ENCODE data around the gene DERL3.

The DERL3 gene

GRCh38 chr22:23801238-23801821 lies 37.5 kb downstream of the DERL3 start:
- Mint-ChIP-seq H3K27me3 (no peaks in the 10 kb centered on the region), H3K27ac (ENCODE audit: low read depth) (peak overlapping the region; percentile 67), H3K4me1 (no peaks in the 10 kb centered on the region), H3K9me3 (no peaks in the 10 kb centered on the region), H3K4me3 (no peak overlapping the region), H3K36me3 (ENCODE audit: insufficient read depth) (peaks cover 56% of the 10 kb centered on the region)
- DNase-seq (ENCODE audit: low spot score in 2 of 2) (no peak), ATAC-seq (replicated peaks; ENCODE audit: extremely low read depth, poor library complexity, severe bottlenecking) (no peak)

GRCh38 chr22:23800297-23801237 lies 38.2 kb downstream of the DERL3 start:
- Mint-ChIP-seq H3K36me3 (ENCODE audit: insufficient read depth) (peaks cover 56% of the 10 kb centered on the region), H3K4me3 (no peak overlapping the region), H3K27me3 (no peaks in the 10 kb centered on the region), H3K4me1 (no peaks in the 10 kb centered on the region), H3K9me3 (no peaks in the 10 kb centered on the region), H3K27ac (ENCODE audit: low read depth) (peak overlapping the region; percentile 67)
- DNase-seq (ENCODE audit: low spot score in 2 of 2) (no peak), ATAC-seq (replicated peaks; ENCODE audit: extremely low read depth, poor library complexity, severe bottlenecking) (no peak)

- H3K4me1 Mint-ChIP-seq, result peaks cover 12% of the 10 kb centered on the region
- no peak for DNase-seq (ENCODE audit: low spot score in 2 of 2)
- no peak overlapping the region for H3K4me3 Mint-ChIP-seq
- H3K36me3 Mint-ChIP-seq (ENCODE audit: insufficient read depth), result peaks cover 59% of the 10 kb centered on the region
- no peaks in the 10 kb centered on the region for H3K9me3 Mint-ChIP-seq
- H3K27me3 Mint-ChIP-seq, result no peaks in the 10 kb centered on the region
- no peak overlapping the region for H3K27ac Mint-ChIP-seq (ENCODE audit: low read depth)
- no peak for ATAC-seq (replicated peaks; ENCODE audit: extremely low read depth, poor library complexity, severe bottlenecking)
Measured at GRCh38 chr22:23796461-23796860, 42.3 kb downstream of the DERL3 start.

GRCh38 chr22:23793326-23793725 lies 45.5 kb downstream of the DERL3 start:
- H3K4me3 Mint-ChIP-seq, result no peak overlapping the region
- H3K36me3 Mint-ChIP-seq (ENCODE audit: insufficient read depth), result peaks cover 35% of the 10 kb centered on the region
- H3K27me3 Mint-ChIP-seq, result no peaks in the 10 kb centered on the region
- ATAC-seq (replicated peaks; ENCODE audit: extremely low read depth, poor library complexity, severe bottlenecking) (no peak), DNase-seq (ENCODE audit: low spot score in 2 of 2) (no peak)
- H3K4me1 Mint-ChIP-seq, result peaks cover 23% of the 10 kb centered on the region
- H3K9me3 Mint-ChIP-seq, result no peaks in the 10 kb centered on the region
- H3K27ac Mint-ChIP-seq (ENCODE audit: low read depth), result no peak overlapping the region

- ATAC-seq (replicated peaks; ENCODE audit: extremely low read depth, poor library complexity, severe bottlenecking), result no peak
- H3K27ac Mint-ChIP-seq (ENCODE audit: low read depth), result no peak overlapping the region
- H3K4me3 Mint-ChIP-seq, result no peak overlapping the region
Measured at GRCh38 chr22:23791738-23792645, 46.8 kb downstream of the DERL3 start.

GRCh38 chr22:23790819-23791737 lies 47.7 kb downstream of the DERL3 start:
- no peak for DNase-seq (ENCODE audit: low spot score in 2 of 2)
- Mint-ChIP-seq H3K9me3 (no peaks in the 10 kb centered on the region), H3K36me3 (ENCODE audit: insufficient read depth) (peaks cover 31% of the 10 kb centered on the region), H3K4me1 (peaks cover 23% of the 10 kb centered on the region), H3K27me3 (no peaks in the 10 kb centered on the region), H3K27ac (ENCODE audit: low read depth) (no peak overlapping the region), H3K4me3 (no peak overlapping the region)
- no peak for ATAC-seq (replicated peaks; ENCODE audit: extremely low read depth, poor library complexity, severe bottlenecking)

More at GRCh38 chr22:23791738-23792645, 46.8 kb downstream of the DERL3 start:
- Mint-ChIP-seq H3K27me3 (no peaks in the 10 kb centered on the region), H3K4me1 (peaks cover 23% of the 10 kb centered on the region), H3K9me3 (no peaks in the 10 kb centered on the region), H3K36me3 (ENCODE audit: insufficient read depth) (peaks cover 36% of the 10 kb centered on the region)
- DNase-seq (ENCODE audit: low spot score in 2 of 2), result no peak

GRCh38 chr22:23789638-23790037 lies 49.2 kb downstream of the DERL3 start:
- Mint-ChIP-seq H3K27ac (ENCODE audit: low read depth) (no peak overlapping the region), H3K36me3 (ENCODE audit: insufficient read depth) (peaks cover 23% of the 10 kb centered on the region), H3K27me3 (no peaks in the 10 kb centered on the region), H3K4me3 (no peak overlapping the region), H3K9me3 (no peaks in the 10 kb centered on the region), H3K4me1 (peaks cover 23% of the 10 kb centered on the region)
- ATAC-seq (replicated peaks; ENCODE audit: extremely low read depth, poor library complexity, severe bottlenecking) (no peak), DNase-seq (ENCODE audit: low spot score in 2 of 2) (no peak)

GRCh38 chr22:23789121-23789520 lies 49.7 kb downstream of the DERL3 start:
- DNase-seq (ENCODE audit: low spot score in 2 of 2) (no peak), ATAC-seq (replicated peaks; ENCODE audit: extremely low read depth, poor library complexity, severe bottlenecking) (no peak)
- H3K36me3 Mint-ChIP-seq (ENCODE audit: insufficient read depth), result peaks cover 20% of the 10 kb centered on the region
- H3K27ac Mint-ChIP-seq (ENCODE audit: low read depth), result no peak overlapping the region
- H3K27me3 Mint-ChIP-seq, result no peaks in the 10 kb centered on the region
- no peaks in the 10 kb centered on the region for H3K9me3 Mint-ChIP-seq
- H3K4me3 Mint-ChIP-seq, result no peak overlapping the region
- H3K4me1 Mint-ChIP-seq, result peaks cover 27% of the 10 kb centered on the region

- peaks cover 24% of the 10 kb centered on the region for H3K4me1 Mint-ChIP-seq
- H3K4me3 Mint-ChIP-seq, result peak overlapping the region; percentile 81
- ATAC-seq (replicated peaks; ENCODE audit: extremely low read depth, poor library complexity, severe bottlenecking) (no peak), DNase-seq (ENCODE audit: low spot score in 2 of 2) (no peak)
- H3K9me3 Mint-ChIP-seq, result no peaks in the 10 kb centered on the region
- H3K36me3 Mint-ChIP-seq (ENCODE audit: insufficient read depth), result peaks cover 10% of the 10 kb centered on the region
- H3K27me3 Mint-ChIP-seq, result no peaks in the 10 kb centered on the region
- peak overlapping the region; percentile 76 for H3K27ac Mint-ChIP-seq (ENCODE audit: low read depth)
Measured at GRCh38 chr22:23787910-23788309, 50.9 kb downstream of the DERL3 start.

GRCh38 chr22:23787600-23787896 lies 51.3 kb downstream of the DERL3 start:
- H3K9me3 Mint-ChIP-seq, result no peaks in the 10 kb centered on the region
- H3K27me3 Mint-ChIP-seq, result no peaks in the 10 kb centered on the region
- peaks cover 10% of the 10 kb centered on the region for H3K36me3 Mint-ChIP-seq (ENCODE audit: insufficient read depth)
- ATAC-seq (replicated peaks; ENCODE audit: extremely low read depth, poor library complexity, severe bottlenecking), result peak; percentile 49
- H3K4me3 Mint-ChIP-seq, result peak overlapping the region; percentile 81
- peak overlapping the region; percentile 76 for H3K27ac Mint-ChIP-seq (ENCODE audit: low read depth)
- DNase-seq (ENCODE audit: low spot score in 2 of 2), result no peak
- peaks cover 21% of the 10 kb centered on the region for H3K4me1 Mint-ChIP-seq

GRCh38 chr22:23786752-23787599 lies 51.8 kb downstream of the DERL3 start, which contains the start of gene SMARCB1:
SMARCB1 (plus strand) TSS chr22:23786966; CDS start chr22:23787170, 204 bp downstream.
- peak; percentile 75 to 80 for DNase-seq (ENCODE audit: low spot score in 2 of 2)
- Mint-ChIP-seq H3K4me1 (peaks cover 16% of the 10 kb centered on the region), H3K4me3 (peak within 1 kb of the TSS; percentile 81), H3K36me3 (ENCODE audit: insufficient read depth) (peaks cover 8% of the 10 kb centered on the region), H3K27me3 (no peaks in the 10 kb centered on the region), H3K9me3 (no peaks in the 10 kb centered on the region), H3K27ac (ENCODE audit: low read depth) (peak within 1 kb of the TSS; percentile 76)
- ATAC-seq (replicated peaks; ENCODE audit: extremely low read depth, poor library complexity, severe bottlenecking), result peak; percentile 79
